B cell (primary cell): Measurements from ENCODE around the gene IFITM1. TPM values are rescaled to one million over a fixed set of nuclear protein-coding genes. Genes with fewer than 3 reads are reported as not detected.

Source experiments
- ATAC-seq: fragments of 200-7000 bp; cut with Tn5 transposase; one replicate; pipeline ENCODE4 v1.10.0; 2021; ENCODE audit warnings: low read depth, mild to moderate bottlenecking, moderate number of reproducible peaks, moderate library complexity
- CTCF ChIA-PET: fragments of 350-600 bp; sonication (Branson Sonifier 250); formaldehyde crosslinking; loops from one replicate; lab custom pipeline; 2021; ENCODE audit warnings: antibody characterized with exemption, inconsistent platforms; lab: Charles Lee
- POLR2A ChIA-PET: fragments of 350-600 bp; sonication (Branson Sonifier 250); formaldehyde crosslinking; loops from one replicate; lab custom pipeline; 2021; ENCODE audit warnings: antibody characterized with exemption; lab: Charles Lee
- DNase-seq: peaks from one replicate; pipeline ENCODE4 v3.0.0; 2013
- H2AFZ ChIP-seq: 2 replicates; pipeline ENCODE4 v1.6.1; 2012; ENCODE audit warnings: mild to moderate bottlenecking, low read depth, low read length; ENCODE audit not compliant: insufficient read depth, poor library complexity, severe bottlenecking
- H3K27ac ChIP-seq, 2 donors: 1 replicate in 1 of 2; 2 replicates in 1 of 2; pipeline ENCODE4 v1.5.1; 2012 to 2013; ENCODE audit warnings: low read length in 2 of 2, mild to moderate bottlenecking in 2 of 2, moderate library complexity in 1 of 2
- H3K27me3 ChIP-seq, 4 experiments: fragments of 200-600 bp in 1 of 4; sonication (generic) in 1 of 4; replicated peaks in 1 of 4; 1 replicate in 2 of 4; 2 replicates in 2 of 4; pipeline versions ENCODE4 v1.6.1 to v1.7.0; 2013 to 2016; ENCODE audit warnings: low read length in 3 of 4, mild to moderate bottlenecking in 2 of 4, mixed read lengths in 1 of 4, moderate library complexity in 1 of 4; ENCODE audit not compliant: insufficient read depth in 4 of 4, control insufficient read depth in 3 of 4; ENCODE audit errors: control extremely low read depth in 1 of 4
- H3K36me3 ChIP-seq, 2 experiments: replicated peaks in 1 of 2; 1 replicate in 1 of 2; 2 replicates in 1 of 2; pipeline versions ENCODE4 v1.6.1 to v1.7.1; 2013; ENCODE audit warnings: low read length in 1 of 2; ENCODE audit not compliant: insufficient read depth in 2 of 2, control insufficient read depth in 1 of 2; ENCODE audit errors: control extremely low read depth in 1 of 2, extremely low read depth in 1 of 2
- H3K4me1 ChIP-seq, 2 donors: fragments of 200-600 bp in 1 of 2; sonication (generic) in 1 of 2; 1 replicate in 1 of 2; 2 replicates in 1 of 2; pipeline versions ENCODE4 v1.5.1 to v1.6.1; 2013 to 2017; ENCODE audit warnings: low read length in 2 of 2; ENCODE audit not compliant: control insufficient read depth in 2 of 2, insufficient read depth in 2 of 2
- H3K4me2 ChIP-seq: replicated peaks from 2 replicates; pipeline ENCODE3; 2012; ENCODE audit warnings: mild to moderate bottlenecking, low read depth, low read length; ENCODE audit not compliant: poor library complexity, severe bottlenecking
- H3K4me3 ChIP-seq, 5 experiments: fragments of 200-600 bp in 1 of 5; sonication (generic) in 1 of 5; 1 replicate in 3 of 5; 2 replicates in 2 of 5; pipeline versions ENCODE4 v1.5.1 to v1.7.0; 2011 to 2016; ENCODE audit warnings: low read length in 4 of 5, mild to moderate bottlenecking in 4 of 5, low read depth in 2 of 5, control low read depth in 1 of 5, moderate library complexity in 1 of 5; ENCODE audit not compliant: insufficient read depth in 1 of 5; ENCODE audit errors: control extremely low read depth in 1 of 5, extremely low read depth in 1 of 5
- H3K79me2 ChIP-seq: fragments of 200-600 bp; sonication (generic); one replicate; pipeline ENCODE4 v1.6.0; 2016; ENCODE audit warnings: low read length; ENCODE audit not compliant: control insufficient read depth, insufficient read depth
- H3K9ac ChIP-seq: fragments of 200-600 bp; sonication (generic); 2 replicates; pipeline ENCODE4 v1.6.1; 2017; ENCODE audit warnings: mild to moderate bottlenecking, low read length, moderate library complexity
- H3K9me3 ChIP-seq, 3 donors: one replicate each; pipeline versions ENCODE4 v1.6.1 to v1.7.1; 2013; ENCODE audit warnings: low read length in 2 of 3; ENCODE audit not compliant: control insufficient read depth in 2 of 3, insufficient read depth in 1 of 3; ENCODE audit errors: control extremely low read depth in 1 of 3
- H4K20me1 ChIP-seq: 2 replicates; pipeline ENCODE4 v1.6.0; 2012; ENCODE audit warnings: mild to moderate bottlenecking, low read length; ENCODE audit not compliant: insufficient read depth, control insufficient read depth, poor library complexity, severe bottlenecking
- H3K27ac Mint-ChIP-seq: one replicate; pipeline ENCODE4 v1.8.0; 2021; ENCODE audit warnings: mixed read lengths
- H3K27me3 Mint-ChIP-seq: one replicate; pipeline ENCODE4 v1.8.0; 2021; ENCODE audit warnings: mixed read lengths
- H3K4me1 Mint-ChIP-seq: one replicate; pipeline ENCODE4 v1.8.0; 2021; ENCODE audit warnings: mixed read lengths
- H3K4me3 Mint-ChIP-seq: one replicate; pipeline ENCODE4 v1.8.0; 2021; ENCODE audit warnings: mixed read lengths
- H3K9me3 Mint-ChIP-seq: one replicate; pipeline ENCODE4 v1.8.0; 2022; ENCODE audit warnings: mixed read lengths; ENCODE audit not compliant: insufficient read depth
- CTCF ChIP-seq: fragments of 200-600 bp; IDR thresholded peaks from one replicate; pipeline ENCODE4 v1.8.0; 2022; ENCODE audit warnings: antibody characterized with exemption, mild to moderate bottlenecking
- EZH2 ChIP-seq: IDR thresholded peaks from 2 replicates; pipeline ENCODE4 v1.6.1; 2012; ENCODE audit warnings: borderline replicate concordance, low read depth, mild to moderate bottlenecking, moderate library complexity, low read length; ENCODE audit not compliant: insufficient read depth, poor library complexity, severe bottlenecking
- WGBS: methylation state at CpG from one replicate; pipeline ENCODE4 v1.1.5; 2013; ENCODE audit warnings: missing lambda C conversion rate; ENCODE audit not compliant: insufficient coverage; 5-methylcytosine and 5-hydroxymethylcytosine counted together
- intact Hi-C: fragments of 100-400 bp; cut with micrococcal nuclease; formaldehyde crosslinking; loops from one replicate; pipeline ENCODE4 v1.10.0; 2022
- polyA plus RNA-seq: library from polyadenylated mRNA; depleted of rRNA; stranded (reverse); fragments of >200 nt; gene quantifications from 2 replicates; pipeline ENCODE4 v1.2.3, GENCODE V29; 2012
- total RNA-seq, 2 donors: library from RNA; stranded (reverse); fragments of 120-200 nt in 1 of 2; gene quantifications; 1 replicate in 1 of 2; 2 replicates in 1 of 2; pipeline versions ENCODE4 v1.2.3 to v1.2.4, GENCODE V29; 2013 to 2022

Gene IFITM1
- total and polyA plus RNA-seq, 2 donors (not counting 1 experiment from before 2014, with no cell fraction given): 19.5 to 83.7 TPM

- H3K27me3 Mint-ChIP-seq: no peaks in the 10 kb centered on the region
- H3K4me3 Mint-ChIP-seq: peak overlapping the region; percentile 59
- ChIA-PET POLR2A (interaction anchor here (0.7 kb wide), 1 partner anchor 127 kb away, joined by 3 read pairs; no protein-coding TSS in a partner anchor), CTCF (interaction anchor here (1.0 to 2.1 kb wide), 2 partner anchors 24 to 74 kb away, joined by 3 to 7 read pairs; no protein-coding TSS in a partner anchor)
- ATAC-seq: no peak
- Histone ChIP-seq H3K9ac (no peak overlapping the region), H3K4me1 (peaks cover 23 to 47% of the 10 kb centered on the region in 2 donors), H3K27me3 (no peaks in the 10 kb centered on the region), H4K20me1 (no peaks in the 10 kb centered on the region), H3K4me2 (peak overlapping the region; percentile 58), H3K36me3 (no peaks in the 10 kb centered on the region), H3K9me3 (peaks cover 0 to 13% (median 0%) of the 10 kb centered on the region in 3 donors), H3K79me2 (no peaks in the 10 kb centered on the region), H2AFZ (no peak overlapping the region), H3K27ac (no peak overlapping the region), H3K4me3 (peak overlapping the region in 1 of 5 experiments; percentile 6)
- peak overlapping the region; percentile 43 for H3K27ac Mint-ChIP-seq
- TF ChIP-seq EZH2: no peak
- no peak for TF ChIP-seq CTCF
- 79% methylated on average over 19 of the region's 19 CpGs for WGBS
- intact Hi-C loops: no loop called here
- DNase-seq: no peak
- H3K4me1 Mint-ChIP-seq: peaks cover 44% of the 10 kb centered on the region
- no peaks in the 10 kb centered on the region for H3K9me3 Mint-ChIP-seq
These were observed 17.7 kb downstream of the IFITM1 start for GRCh38 chr11:331358-332060.
